Measurements from ENCODE around the gene STAT5B. TPM values are rescaled to one million over a fixed set of nuclear protein-coding genes. Genes with fewer than 3 reads are reported as not detected.

STAT5B gene
- total and polyA plus RNA-seq, 2 of the 13 experiments (the other 11 are each of a cell fraction or from before 2014, with no cell fraction given) = 21.0 to 42.8 TPM

DNA sequence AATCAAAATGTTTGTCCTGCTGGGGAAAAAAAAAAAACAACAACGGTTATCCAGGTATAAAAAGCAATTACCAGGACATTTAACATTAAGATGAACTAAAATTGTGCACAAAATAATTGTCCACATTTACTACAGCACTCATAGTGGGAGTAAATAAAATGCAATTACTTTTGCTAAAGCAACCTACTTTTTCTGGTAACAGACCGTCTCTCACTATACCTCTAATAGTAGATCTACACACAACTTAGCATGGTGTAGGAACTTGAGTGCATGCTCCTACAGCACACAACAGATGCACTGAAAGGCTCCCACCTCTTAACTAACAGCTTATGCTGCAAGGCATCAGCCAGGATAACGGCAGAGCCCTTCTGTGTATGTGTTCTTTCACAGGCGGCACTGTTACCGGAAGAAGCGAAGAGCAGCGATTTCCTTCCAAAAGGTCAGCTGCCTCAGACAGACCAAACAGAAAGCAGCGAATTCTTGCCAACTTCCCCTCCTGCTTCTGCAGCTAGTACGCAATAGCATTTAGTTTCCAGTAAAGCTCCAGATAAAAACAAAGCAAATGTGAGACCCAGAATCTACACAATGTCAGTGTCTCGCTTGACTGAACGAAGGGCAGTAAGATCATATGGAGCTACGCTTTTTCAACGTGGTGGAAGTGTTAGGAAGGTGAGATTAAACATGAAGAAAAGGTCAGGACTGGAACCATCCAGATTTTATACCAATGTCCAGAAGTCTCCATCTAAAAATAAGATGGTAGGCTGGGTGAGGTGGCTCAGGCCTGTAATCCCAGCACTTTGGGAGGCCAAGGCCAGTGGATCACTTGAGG is 27.6 kb downstream of the STAT5B start (continued):
- TF ChIP-seq, protein P1, sequence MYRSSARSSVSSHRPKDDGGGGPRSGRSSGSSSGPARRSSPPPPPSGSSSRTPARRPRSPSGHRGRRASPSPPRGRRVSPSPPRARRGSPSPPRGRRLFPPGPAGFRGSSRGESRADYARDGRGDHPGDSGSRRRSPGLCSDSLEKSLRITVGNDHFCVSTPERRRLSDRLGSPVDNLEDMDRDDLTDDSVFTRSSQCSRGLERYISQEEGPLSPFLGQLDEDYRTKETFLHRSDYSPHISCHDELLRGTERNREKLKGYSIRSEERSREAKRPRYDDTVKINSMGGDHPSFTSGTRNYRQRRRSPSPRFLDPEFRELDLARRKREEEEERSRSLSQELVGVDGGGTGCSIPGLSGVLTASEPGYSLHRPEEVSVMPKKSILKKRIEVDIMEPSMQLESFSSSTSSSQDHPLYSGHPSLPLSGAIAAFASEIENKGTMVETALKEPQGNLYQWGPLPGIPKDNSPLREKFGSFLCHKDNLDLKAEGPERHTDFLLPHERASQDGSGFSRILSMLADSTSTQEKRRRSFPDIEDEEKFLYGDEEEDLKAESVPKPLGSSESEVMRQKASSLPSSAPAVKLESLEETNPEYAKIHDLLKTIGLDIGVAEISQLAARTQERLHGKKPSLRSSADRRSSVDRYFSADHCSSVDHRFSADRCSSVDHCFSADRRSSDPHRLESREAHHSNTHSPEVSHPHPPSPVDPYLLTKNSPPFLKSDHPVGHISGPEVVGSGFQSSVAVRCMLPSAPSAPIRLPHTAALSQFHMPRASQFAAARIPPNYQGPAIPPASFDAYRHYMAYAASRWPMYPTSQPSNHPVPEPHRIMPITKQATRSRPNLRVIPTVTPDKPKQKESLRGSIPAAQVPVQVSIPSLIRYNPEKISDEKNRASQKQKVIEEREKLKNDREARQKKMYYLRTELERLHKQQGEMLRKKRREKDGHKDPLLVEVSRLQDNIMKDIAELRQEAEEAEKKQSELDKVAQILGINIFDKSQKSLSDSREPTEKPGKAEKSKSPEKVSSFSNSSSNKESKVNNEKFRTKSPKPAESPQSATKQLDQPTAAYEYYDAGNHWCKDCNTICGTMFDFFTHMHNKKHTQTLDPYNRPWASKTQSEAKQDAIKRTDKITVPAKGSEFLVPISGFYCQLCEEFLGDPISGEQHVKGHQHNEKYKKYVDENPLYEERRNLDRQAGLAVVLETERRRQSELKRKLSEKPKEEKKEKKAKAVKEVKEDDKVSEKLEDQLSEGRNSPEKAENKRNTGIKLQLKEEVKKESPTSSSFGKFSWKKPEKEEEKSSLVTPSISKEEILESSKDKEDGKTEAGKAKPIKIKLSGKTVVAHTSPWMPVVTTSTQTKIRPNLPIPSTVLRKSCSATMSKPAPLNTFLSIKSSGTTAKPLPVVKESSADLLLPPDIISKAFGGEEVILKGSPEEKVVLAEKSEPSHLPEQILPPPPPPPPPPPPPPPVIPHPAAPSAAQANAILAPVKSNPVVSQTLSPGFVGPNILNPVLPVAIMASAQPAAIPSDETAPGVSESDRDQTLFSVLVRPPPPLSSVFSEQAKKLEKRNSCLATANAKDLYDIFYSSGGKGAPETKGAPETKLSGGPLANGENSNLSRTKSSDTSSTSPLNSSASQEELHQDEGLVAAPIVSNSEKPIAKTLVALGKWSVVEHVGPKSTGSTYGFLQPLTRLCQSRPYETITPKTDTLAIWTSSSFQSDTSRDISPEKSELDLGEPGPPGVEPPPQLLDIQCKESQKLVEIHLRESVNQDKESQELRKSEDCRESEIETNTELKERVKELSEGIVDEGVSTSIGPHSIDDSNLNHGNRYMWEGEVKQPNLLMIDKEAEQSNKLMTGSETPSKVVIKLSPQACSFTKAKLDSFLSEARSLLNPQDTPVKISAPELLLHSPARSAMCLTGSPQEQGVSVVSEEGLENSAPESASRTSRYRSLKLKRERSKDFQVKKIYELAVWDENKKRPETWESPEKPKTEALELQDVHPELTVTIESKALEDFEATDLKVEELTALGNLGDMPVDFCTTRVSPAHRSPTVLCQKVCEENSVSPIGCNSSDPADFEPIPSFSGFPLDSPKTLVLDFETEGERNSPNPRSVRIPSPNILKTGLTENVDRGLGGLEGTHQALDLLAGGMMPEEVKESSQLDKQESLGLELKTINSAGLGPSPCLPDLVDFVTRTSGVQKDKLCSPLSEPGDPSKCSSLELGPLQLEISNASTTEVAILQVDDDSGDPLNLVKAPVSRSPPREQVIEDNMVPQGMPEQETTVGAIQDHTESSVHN (CRISPR knock-in tag; IDR thresholded peaks at IDR 0.05) = no peak
- TF ChIP-seq, protein P2, sequence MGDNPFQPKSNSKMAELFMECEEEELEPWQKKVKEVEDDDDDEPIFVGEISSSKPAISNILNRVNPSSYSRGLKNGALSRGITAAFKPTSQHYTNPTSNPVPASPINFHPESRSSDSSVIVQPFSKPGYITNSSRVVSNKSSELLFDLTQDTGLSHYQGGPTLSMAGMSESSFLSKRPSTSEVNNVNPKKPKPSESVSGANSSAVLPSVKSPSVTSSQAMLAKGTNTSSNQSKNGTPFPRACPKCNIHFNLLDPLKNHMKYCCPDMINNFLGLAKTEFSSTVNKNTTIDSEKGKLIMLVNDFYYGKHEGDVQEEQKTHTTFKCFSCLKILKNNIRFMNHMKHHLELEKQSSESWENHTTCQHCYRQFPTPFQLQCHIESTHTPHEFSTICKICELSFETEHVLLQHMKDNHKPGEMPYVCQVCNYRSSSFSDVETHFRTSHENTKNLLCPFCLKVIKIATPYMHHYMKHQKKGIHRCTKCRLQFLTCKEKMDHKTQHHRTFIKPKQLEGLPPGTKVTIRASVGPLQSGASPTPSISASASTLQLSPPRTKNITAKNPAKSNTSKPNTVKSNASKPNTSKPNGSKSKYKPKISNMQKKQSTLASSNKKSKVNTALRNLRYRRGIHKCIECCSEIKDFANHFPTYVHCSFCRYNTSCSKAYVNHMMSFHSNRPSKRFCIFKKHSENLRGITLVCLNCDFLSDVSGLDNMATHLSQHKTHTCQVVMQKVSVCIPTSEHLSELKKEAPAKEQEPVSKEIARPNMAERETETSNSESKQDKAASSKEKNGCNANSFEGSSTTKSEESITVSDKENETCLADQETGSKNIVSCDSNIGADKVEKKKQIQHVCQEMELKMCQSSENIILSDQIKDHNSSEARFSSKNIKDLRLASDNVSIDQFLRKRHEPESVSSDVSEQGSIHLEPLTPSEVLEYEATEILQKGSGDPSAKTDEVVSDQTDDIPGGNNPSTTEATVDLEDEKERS (CRISPR knock-in tag; IDR thresholded peaks at IDR 0.05) = no peak
- TF ChIP-seq, protein P3, sequence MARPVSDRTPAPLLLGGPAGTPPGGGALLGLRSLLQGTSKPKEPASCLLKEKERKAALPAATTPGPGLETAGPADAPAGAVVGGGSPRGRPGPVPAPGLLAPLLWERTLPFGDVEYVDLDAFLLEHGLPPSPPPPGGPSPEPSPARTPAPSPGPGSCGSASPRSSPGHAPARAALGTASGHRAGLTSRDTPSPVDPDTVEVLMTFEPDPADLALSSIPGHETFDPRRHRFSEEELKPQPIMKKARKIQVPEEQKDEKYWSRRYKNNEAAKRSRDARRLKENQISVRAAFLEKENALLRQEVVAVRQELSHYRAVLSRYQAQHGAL (CRISPR knock-in tag; IDR thresholded peaks at IDR 0.05; ENCODE audit: not compliant biosample characterization) = no peak
- TF ChIP-seq, protein P4, sequence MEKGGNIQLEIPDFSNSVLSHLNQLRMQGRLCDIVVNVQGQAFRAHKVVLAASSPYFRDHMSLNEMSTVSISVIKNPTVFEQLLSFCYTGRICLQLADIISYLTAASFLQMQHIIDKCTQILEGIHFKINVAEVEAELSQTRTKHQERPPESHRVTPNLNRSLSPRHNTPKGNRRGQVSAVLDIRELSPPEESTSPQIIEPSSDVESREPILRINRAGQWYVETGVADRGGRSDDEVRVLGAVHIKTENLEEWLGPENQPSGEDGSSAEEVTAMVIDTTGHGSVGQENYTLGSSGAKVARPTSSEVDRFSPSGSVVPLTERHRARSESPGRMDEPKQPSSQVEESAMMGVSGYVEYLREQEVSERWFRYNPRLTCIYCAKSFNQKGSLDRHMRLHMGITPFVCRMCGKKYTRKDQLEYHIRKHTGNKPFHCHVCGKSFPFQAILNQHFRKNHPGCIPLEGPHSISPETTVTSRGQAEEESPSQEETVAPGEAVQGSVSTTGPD (CRISPR knock-in tag; IDR thresholded peaks at IDR 0.05) = no peak
- TF ChIP-seq, protein P5, sequence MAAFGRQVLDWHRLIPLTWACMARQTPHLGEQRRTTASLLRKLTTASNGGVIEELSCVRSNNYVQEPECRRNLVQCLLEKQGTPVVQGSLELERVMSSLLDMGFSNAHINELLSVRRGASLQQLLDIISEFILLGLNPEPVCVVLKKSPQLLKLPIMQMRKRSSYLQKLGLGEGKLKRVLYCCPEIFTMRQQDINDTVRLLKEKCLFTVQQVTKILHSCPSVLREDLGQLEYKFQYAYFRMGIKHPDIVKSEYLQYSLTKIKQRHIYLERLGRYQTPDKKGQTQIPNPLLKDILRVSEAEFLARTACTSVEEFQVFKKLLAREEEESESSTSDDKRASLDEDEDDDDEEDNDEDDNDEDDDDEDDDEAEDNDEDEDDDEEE (CRISPR knock-in tag; IDR thresholded peaks at IDR 0.05) = no peak
- no peak for TF ChIP-seq ZNF557 (CRISPR knock-in tag; IDR thresholded peaks at IDR 0.05)
- TF ChIP-seq GABPA (IDR thresholded peaks at IDR 0.05; ENCODE audit: low read depth, low read length) = peak; percentile 58
- TF ChIP-seq GABPA (CRISPR knock-in tag; IDR thresholded peaks at IDR 0.05; ENCODE audit: low read depth) = peak; percentile 93
- TF ChIP-seq ZNF24 (IDR thresholded peaks at IDR 0.05) = no peak
- TF ChIP-seq ZNF232 (CRISPR knock-in tag; IDR thresholded peaks at IDR 0.05; ENCODE audit: borderline replicate concordance) = no peak
- TF ChIP-seq, protein P6, sequence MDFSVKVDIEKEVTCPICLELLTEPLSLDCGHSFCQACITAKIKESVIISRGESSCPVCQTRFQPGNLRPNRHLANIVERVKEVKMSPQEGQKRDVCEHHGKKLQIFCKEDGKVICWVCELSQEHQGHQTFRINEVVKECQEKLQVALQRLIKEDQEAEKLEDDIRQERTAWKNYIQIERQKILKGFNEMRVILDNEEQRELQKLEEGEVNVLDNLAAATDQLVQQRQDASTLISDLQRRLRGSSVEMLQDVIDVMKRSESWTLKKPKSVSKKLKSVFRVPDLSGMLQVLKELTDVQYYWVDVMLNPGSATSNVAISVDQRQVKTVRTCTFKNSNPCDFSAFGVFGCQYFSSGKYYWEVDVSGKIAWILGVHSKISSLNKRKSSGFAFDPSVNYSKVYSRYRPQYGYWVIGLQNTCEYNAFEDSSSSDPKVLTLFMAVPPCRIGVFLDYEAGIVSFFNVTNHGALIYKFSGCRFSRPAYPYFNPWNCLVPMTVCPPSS (IDR thresholded peaks at IDR 0.05) = no peak
- peak; percentile 43; the same call in 1 of the 2 replicates for TF ChIP-seq MXD4 (CRISPR knock-in tag; IDR thresholded peaks at IDR 0.05)
